SK-N-MC (cell line): ENCODE results near the gene SCIN.

Experiments used
- EZH2 ChIP-seq: fragments of 200-600 bp; sonication (generic); IDR thresholded peaks from one replicate; pipeline ENCODE4 v1.6.1; 2017; ENCODE audit warnings: antibody characterized with exemption
- POLR2AphosphoS5 ChIP-seq: IDR thresholded peaks from 2 replicates; pipeline ENCODE4 v1.6.1; 2012; ENCODE audit warnings: mild to moderate bottlenecking, low read depth, low read length, borderline replicate concordance

DNA sequence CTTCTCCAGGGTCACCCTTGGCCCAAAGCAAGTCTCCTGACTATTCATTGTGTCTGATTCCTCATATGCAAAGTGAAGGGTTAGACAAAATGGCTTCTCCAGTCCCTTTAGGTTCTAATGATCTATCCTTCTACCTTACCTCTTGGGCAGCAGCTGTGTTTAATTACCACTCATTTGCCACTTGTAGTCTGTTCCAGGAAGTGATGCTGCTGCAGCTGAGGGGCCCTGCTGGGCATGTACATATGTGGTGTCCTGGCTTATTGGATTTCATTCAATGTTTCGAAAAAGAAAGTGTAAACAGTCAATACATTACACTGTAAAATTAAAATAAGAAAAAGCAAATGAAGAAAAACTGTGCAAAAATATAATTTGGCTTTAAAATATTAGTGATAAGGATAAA, 36.6 kb downstream of the SCIN start:
- TF ChIP-seq EZH2 (no peak), POLR2AphosphoS5 (peak; percentile 52; the same call in 1 of the 2 replicates)
